ENCODE data around the gene ZNF311.
"Not testable (repeated sequence)": the region's sequence is repeated elsewhere in the genome, so short reads cannot be mapped to it uniquely, and the experiment has no call there.

ZNF311 gene

DNA sequence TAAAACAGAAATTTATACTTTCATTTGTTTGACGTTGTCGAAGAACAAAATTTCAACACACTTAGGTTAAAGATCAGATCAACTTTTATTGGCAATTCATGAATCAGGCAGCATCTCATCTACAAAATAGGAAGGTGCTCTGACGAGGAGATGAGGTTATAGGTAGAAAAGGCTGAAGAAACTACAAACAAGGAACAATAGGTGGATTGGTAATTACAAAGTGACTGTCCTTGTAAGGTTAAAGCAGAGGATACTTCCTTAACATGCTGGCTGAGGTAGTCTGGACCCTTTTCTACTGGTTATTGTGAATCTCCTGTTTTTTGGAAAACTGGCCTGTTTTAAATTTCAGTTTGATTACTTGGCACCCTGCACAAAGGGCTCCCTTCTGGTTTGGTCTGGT, 48.8 kb downstream of the ZNF311 start:
- DNase-seq (ENCODE audit: low read depth in 2 of 3, low spot score in 2 of 3): no peak

DNA sequence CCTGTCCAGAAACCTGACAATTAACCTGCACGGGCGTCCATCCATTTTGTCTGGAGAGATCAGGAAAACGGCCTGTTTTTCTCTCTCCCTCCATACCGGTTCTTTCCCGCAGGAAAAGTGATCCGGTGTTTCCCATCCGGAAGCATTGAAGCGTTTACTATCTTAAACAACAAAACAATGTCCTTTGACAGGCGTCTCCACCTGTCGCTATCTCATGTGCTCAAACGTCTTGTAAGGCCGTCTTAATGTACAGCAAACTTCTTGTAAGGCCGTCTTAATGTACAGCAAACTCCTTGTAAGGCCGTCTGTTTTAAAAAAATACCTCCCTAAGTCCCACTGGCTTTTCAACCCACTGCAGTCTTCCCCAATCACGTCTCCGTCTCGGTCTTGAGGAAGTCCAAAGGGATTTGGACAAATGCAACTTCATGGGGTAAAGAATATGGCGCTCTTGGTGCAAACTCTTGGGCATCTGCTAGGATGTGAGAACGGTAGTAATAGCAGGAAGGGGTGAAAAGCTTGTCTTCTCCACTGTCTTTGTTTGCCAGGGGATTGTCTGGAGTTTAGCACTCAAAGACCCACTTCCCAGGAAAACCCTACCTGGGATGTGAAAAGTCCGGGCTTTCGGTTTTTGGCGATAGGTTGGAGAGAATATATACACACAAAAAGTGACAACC, 51.4 kb downstream of the ZNF311 start:
- DNase-seq (ENCODE audit: low read depth in 2 of 3, low spot score in 2 of 3): no peak

DNA sequence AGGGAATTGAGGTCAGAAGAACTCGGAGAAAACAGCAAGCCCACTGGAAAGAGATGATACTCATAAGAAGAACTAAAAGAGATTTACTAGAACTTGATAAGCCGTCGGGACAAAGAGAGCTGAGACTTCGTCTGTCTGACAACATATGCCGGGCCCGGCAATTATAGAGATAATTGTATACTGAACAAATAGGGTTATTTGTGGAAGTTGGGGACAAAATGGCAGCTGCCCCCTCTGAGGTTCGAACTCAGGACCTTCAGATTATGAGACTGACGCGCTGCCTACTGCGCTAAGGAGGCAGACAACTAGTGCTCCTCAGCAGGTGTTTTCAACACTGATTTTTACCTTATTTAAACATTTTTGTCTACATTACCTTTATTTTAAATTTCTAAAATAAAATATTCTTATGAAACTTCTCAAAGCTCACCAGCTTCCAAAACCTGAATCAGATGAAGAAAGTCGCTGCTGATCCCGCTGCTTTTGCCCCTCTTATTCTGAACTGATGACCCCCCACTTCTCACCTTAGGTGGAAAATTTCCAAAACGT, 52.0 kb downstream of the ZNF311 start:
- peak; percentile 33 to 63 (median 41) for DNase-seq (ENCODE audit: low read depth in 2 of 3, low spot score in 2 of 3)

DNA sequence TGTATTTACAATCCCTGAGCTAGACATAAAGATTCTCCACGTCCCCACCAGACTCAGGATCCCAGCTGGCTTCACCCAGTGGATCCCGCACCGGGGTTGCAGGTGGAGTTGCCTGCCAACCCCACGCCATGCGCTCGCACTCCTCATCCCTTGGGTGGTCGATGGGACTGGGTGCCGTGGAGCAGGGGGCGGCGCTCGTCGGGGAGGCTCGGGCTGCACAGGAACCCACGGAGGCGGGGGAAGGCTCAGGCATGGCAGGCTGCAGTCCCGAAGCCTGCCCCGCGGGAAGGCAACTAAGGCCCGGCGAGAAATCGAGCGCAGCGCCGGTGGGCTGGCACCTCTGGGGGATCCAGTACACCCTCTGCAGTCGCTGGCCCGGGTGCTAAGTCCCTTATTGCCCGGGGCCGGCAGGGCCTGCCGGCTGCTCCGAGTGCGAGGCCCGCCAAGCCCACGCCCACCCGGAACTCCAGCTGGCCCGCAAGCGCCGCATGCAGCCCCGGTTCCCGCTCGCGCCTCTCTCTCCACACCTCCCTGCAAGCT, 55.4 kb downstream of the ZNF311 start:
- DNase-seq (ENCODE audit: low read depth in 2 of 3, low spot score in 2 of 3): not testable (repeated sequence)

- no peak for DNase-seq (ENCODE audit: low read depth in 2 of 3, low spot score in 2 of 3)
Observed at GRCh38 chr6:28948782-28949486, 56.2 kb downstream of the ZNF311 start.

GRCh38 chr6:28947831-28948270, 57.3 kb downstream of the ZNF311 start:
- DNase-seq (ENCODE audit: low read depth in 2 of 3, low spot score in 2 of 3): no peak

GRCh38 chr6:28947067-28947765, 57.9 kb downstream of the ZNF311 start:
- no peak for DNase-seq (ENCODE audit: low read depth in 2 of 3, low spot score in 2 of 3)

- no peak for DNase-seq (ENCODE audit: low read depth in 2 of 3, low spot score in 2 of 3)
Observed at GRCh38 chr6:28945349-28945748, 59.8 kb downstream of the ZNF311 start.

Data from activated CD8-positive, alpha-beta memory T cell treated with anti-CD3 and anti-CD28 coated beads for 48 hours (primary cell).